ENCODE measurements around the gene GRM2.
"Not testable (repeated sequence)": the region's sequence is repeated elsewhere in the genome, so short reads cannot be mapped to it uniquely, and the experiment has no call there.

GRM2 gene

GRCh38 chr3:51729042-51729633 is 22.3 kb downstream of the GRM2 start:
- no peak for DNase-seq

- DNase-seq, result no peak
These were observed 27.1 kb downstream of the GRM2 start for GRCh38 chr3:51733859-51734571.

GRCh38 chr3:51734572-51734907 is 27.7 kb downstream of the GRM2 start:
- no peak for DNase-seq

GRCh38 chr3:51735039-51735438 is 28.2 kb downstream of the GRM2 start:
- no peak for DNase-seq

- DNase-seq, result no peak
These were observed 29.1 kb downstream of the GRM2 start for GRCh38 chr3:51735950-51736349.

- no peak for DNase-seq
These were observed 32.2 kb downstream of the GRM2 start for GRCh38 chr3:51739110-51739509.

GRCh38 chr3:51742320-51742719 is 35.5 kb downstream of the GRM2 start:
- not testable (repeated sequence) for DNase-seq

GRCh38 chr3:51742978-51743377 is 36.1 kb downstream of the GRM2 start:
- not testable (repeated sequence) for DNase-seq

GRCh38 chr3:51747840-51748239 is 41.0 kb downstream of the GRM2 start:
- no peak for DNase-seq

- no peak for DNase-seq
These were observed 41.5 kb downstream of the GRM2 start for GRCh38 chr3:51748327-51748726.

- no peak for DNase-seq
These were observed 44.0 kb downstream of the GRM2 start for GRCh38 chr3:51750878-51751277.

- DNase-seq, result no peak
These were observed 44.4 kb downstream of the GRM2 start for GRCh38 chr3:51751287-51751686.

GRCh38 chr3:51753763-51754750 is 47.2 kb downstream of the GRM2 start:
- not testable (repeated sequence) for DNase-seq

- no peak for DNase-seq
These were observed 52.3 kb downstream of the GRM2 start for GRCh38 chr3:51759203-51759602.

Data from EL (cell line).